OCI-LY3 (cell line): ENCODE measurements around the gene SPATA46.

ENCODE experiments used
- EZH2phosphoT487 ChIP-seq: fragments of 200-600 bp; shearing (Covaris generic); IDR thresholded peaks from 2 replicates; pipeline ENCODE4 v1.6.1; 2018; ENCODE audit warnings: antibody characterized with exemption, mixed run types, low read depth
- TF ChIP-seq, protein P1 (sequence below): fragments of 200-600, 300-600 bp; sonication (generic); IDR thresholded peaks from 2 replicates; pipeline ENCODE4 v1.5.1; 2014; ENCODE audit warnings: antibody characterized with exemption, low read length, low read depth

DNA sequence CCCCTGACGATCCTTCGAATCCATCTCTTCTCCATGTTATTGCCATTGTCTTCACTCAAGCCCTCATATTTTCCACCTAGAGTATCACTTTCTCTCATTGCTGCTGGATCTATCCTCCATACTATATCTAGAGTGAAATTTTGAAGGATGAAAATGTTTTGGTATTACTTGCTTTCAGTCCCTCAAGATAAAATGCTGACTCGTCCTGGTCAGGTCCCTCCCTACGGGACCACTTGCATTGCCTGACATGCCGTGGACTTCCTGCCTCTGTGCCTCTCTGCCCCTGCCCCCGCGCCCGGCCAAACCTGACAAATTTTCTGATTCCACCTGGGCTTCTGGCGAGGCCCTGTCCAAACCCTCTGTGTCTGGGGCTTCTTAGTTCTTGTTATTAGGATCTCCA is 23.6 kb downstream of the SPATA46 start:
- TF ChIP-seq, protein P1, sequence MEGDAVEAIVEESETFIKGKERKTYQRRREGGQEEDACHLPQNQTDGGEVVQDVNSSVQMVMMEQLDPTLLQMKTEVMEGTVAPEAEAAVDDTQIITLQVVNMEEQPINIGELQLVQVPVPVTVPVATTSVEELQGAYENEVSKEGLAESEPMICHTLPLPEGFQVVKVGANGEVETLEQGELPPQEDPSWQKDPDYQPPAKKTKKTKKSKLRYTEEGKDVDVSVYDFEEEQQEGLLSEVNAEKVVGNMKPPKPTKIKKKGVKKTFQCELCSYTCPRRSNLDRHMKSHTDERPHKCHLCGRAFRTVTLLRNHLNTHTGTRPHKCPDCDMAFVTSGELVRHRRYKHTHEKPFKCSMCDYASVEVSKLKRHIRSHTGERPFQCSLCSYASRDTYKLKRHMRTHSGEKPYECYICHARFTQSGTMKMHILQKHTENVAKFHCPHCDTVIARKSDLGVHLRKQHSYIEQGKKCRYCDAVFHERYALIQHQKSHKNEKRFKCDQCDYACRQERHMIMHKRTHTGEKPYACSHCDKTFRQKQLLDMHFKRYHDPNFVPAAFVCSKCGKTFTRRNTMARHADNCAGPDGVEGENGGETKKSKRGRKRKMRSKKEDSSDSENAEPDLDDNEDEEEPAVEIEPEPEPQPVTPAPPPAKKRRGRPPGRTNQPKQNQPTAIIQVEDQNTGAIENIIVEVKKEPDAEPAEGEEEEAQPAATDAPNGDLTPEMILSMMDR, result no peak
- TF ChIP-seq EZH2phosphoT487, result no peak
